Thyroid gland (tissue), 4 donors: ENCODE results near the gene IFNLR1. TPM values are rescaled to one million over a fixed set of nuclear protein-coding genes. Genes with fewer than 3 reads are reported as not detected.

Experiments
- DNase-seq, 2 donors: peaks; one replicate each; pipeline ENCODE4 v3.0.0-alpha.2; 2019
- H3K27ac ChIP-seq, 3 donors: fragments of 200-600 bp; sonication (generic); 1 replicate in 2 of 3; 2 replicates in 1 of 3; pipeline ENCODE4 v1.5.1; 2016 to 2019; ENCODE audit warnings: mild to moderate bottlenecking in 1 of 3, moderate library complexity in 1 of 3
- H3K27me3 ChIP-seq: fragments of 200-600 bp; sonication (generic); one replicate; pipeline ENCODE4 v1.5.1; 2019
- H3K36me3 ChIP-seq, 2 donors: fragments of 200-600 bp; sonication (generic); one replicate each; pipeline ENCODE4 v1.5.1; 2016 to 2019
- H3K4me1 ChIP-seq, 2 donors: fragments of 200-600 bp; sonication (generic); one replicate each; pipeline ENCODE4 v1.5.1; 2017 to 2019
- H3K4me3 ChIP-seq, 3 donors: fragments of 200-600 bp; sonication (generic); replicated peaks in 1 of 3; 1 replicate in 2 of 3; 2 replicates in 1 of 3; pipeline ENCODE4 v1.5.1; 2016; ENCODE audit warnings: mild to moderate bottlenecking in 1 of 3
- H3K9me3 ChIP-seq: fragments of 200-600 bp; sonication (generic); one replicate; pipeline ENCODE4 v1.5.1; 2017
- POLR2A ChIP-seq, 2 donors: fragments of 450-650 bp; IDR thresholded peaks; one replicate each; pipeline ENCODE4 v1.6.1; 2017; ENCODE audit warnings: antibody characterized with exemption in 2 of 2, mild to moderate bottlenecking in 2 of 2, moderate library complexity in 1 of 2
- WGBS, 2 donors: methylation state at CpG; one replicate each; pipeline ENCODE4 v1.1.5; 2017; 5-methylcytosine and 5-hydroxymethylcytosine counted together
- intact Hi-C: fragments of 100-400 bp; cut with DNase I; formaldehyde crosslinking; loops from one replicate; pipeline ENCODE4 v1.15.1; 2023
- total RNA-seq, 4 donors: library from RNA; depleted of rRNA; stranded (reverse); fragments of >200 nt; gene quantifications; one replicate each; pipeline ENCODE4 v1.2.3, GENCODE V29; 2016
- TF ChIP-seq, protein P1 (sequence below), 6 experiments: fragments of 200-600 bp in 3 of 6; fragments of 450-650 bp in 3 of 6; sonication (generic) in 3 of 6; IDR thresholded peaks; one replicate each; pipeline ENCODE4 v1.5.1; 2016 to 2019; ENCODE audit warnings: antibody characterized with exemption in 6 of 6, mild to moderate bottlenecking in 2 of 6, inconsistent platforms in 1 of 6, moderate library complexity in 1 of 6

IFNLR1 gene
- total RNA-seq, 4 donors from 2014 or later = 4.7 to 9.3 (median 6.1) TPM

DNA sequence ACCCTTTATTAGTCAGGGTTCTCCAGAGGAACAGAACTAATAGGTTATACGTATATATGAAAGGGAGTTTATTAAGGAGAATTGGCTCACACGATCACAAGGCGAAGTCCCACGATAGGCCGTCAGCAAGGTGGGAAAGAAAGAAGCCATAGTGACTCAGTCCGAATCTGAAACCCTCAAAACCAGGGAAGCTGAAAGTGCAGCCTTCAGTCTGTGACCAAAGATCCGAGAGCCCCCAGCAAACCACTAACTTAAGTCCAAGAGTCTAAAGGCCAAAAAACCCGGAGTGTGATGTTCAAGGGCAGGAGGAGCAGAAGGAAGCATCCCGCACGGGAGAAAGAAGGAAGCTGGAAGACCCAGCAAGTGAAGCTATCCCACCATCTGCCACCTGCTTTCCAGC, 9.9 kb downstream of the IFNLR1 start:
- peaks cover 15 to 25% of the 10 kb centered on the region in 2 donors for H3K4me1 ChIP-seq
- no peak for DNase-seq
- no peak overlapping the region for H3K4me3 ChIP-seq
- H3K9me3 ChIP-seq = no peaks in the 10 kb centered on the region
- H3K36me3 ChIP-seq = no peaks in the 10 kb centered on the region
- TF ChIP-seq, protein P1, sequence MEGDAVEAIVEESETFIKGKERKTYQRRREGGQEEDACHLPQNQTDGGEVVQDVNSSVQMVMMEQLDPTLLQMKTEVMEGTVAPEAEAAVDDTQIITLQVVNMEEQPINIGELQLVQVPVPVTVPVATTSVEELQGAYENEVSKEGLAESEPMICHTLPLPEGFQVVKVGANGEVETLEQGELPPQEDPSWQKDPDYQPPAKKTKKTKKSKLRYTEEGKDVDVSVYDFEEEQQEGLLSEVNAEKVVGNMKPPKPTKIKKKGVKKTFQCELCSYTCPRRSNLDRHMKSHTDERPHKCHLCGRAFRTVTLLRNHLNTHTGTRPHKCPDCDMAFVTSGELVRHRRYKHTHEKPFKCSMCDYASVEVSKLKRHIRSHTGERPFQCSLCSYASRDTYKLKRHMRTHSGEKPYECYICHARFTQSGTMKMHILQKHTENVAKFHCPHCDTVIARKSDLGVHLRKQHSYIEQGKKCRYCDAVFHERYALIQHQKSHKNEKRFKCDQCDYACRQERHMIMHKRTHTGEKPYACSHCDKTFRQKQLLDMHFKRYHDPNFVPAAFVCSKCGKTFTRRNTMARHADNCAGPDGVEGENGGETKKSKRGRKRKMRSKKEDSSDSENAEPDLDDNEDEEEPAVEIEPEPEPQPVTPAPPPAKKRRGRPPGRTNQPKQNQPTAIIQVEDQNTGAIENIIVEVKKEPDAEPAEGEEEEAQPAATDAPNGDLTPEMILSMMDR (IDR thresholded peaks at IDR 0.05) = no peak
- no peak for TF ChIP-seq POLR2A (IDR thresholded peaks at IDR 0.05)
- no peak overlapping the region for H3K27ac ChIP-seq
- H3K27me3 ChIP-seq = no peaks in the 10 kb centered on the region
- WGBS, 2 donors = 90 to 91% methylated on average over 10 of the region's 10 CpGs
- intact Hi-C loops = no loop called here

DNA sequence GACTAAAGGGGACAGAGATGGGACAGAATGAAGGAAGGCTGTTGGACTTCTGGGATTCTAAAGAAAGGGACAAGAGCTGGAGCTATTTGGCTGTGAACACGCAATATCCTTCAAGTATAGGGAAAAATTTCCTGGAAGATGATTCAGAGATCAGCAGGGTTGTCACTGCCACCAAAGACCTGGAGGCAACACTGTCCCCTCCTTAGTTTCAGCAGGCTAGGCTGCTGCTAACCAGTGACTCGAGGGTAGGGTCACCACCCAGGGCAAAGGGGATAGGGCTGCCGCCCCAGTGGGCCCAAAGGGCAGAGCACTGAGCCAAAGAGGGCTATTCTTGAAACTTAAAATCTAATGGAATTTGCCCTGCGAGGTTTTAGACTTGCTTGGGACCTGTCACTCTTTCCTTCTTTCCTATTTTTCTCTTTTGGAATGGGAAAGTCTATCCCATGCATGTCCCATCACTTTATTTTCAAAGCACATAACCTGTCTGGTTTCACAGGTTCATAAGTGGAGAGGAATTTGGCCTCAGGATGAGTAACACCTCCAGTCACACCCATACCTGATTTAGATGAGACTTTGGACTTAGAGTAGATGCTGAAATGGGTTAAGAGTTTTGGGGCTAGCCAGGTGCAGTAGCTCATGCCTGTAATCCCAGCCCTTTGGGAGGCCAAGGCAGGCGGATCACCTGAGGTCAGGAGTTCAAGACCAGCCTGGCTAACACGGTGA, 11.9 kb downstream of the IFNLR1 start:
- no peaks in the 10 kb centered on the region for H3K9me3 ChIP-seq
- DNase-seq = no peak
- no peaks in the 10 kb centered on the region for H3K27me3 ChIP-seq
- peaks cover 0 to 5% of the 10 kb centered on the region in 2 donors for H3K4me1 ChIP-seq
- intact Hi-C loops = no loop called here
- H3K27ac ChIP-seq = no peak overlapping the region
- no peaks in the 10 kb centered on the region for H3K36me3 ChIP-seq
- H3K4me3 ChIP-seq = no peak overlapping the region
- TF ChIP-seq, protein P1 (IDR thresholded peaks at IDR 0.05) = no peak
- no peak for TF ChIP-seq POLR2A (IDR thresholded peaks at IDR 0.05)
- 86 to 87% methylated on average over 6 of the region's 6 CpGs for WGBS, 2 donors

- intact Hi-C loops = no loop called here
- H3K9me3 ChIP-seq = no peaks in the 10 kb centered on the region
- no peak for DNase-seq
- H3K36me3 ChIP-seq = peaks cover 0 to 1% of the 10 kb centered on the region in 2 donors
- H3K27me3 ChIP-seq = no peaks in the 10 kb centered on the region
- H3K4me1 ChIP-seq = no peaks in the 10 kb centered on the region
- TF ChIP-seq, protein P1 (IDR thresholded peaks at IDR 0.05) = no peak
- no peak for TF ChIP-seq POLR2A (IDR thresholded peaks at IDR 0.05)
- 90 to 91% methylated on average over 5 of the region's 5 CpGs for WGBS, 2 donors
- H3K4me3 ChIP-seq = no peak overlapping the region
- H3K27ac ChIP-seq = no peak overlapping the region
Observed at GRCh38 chr1:24173638-24174575, 13.2 kb downstream of the IFNLR1 start.

DNA sequence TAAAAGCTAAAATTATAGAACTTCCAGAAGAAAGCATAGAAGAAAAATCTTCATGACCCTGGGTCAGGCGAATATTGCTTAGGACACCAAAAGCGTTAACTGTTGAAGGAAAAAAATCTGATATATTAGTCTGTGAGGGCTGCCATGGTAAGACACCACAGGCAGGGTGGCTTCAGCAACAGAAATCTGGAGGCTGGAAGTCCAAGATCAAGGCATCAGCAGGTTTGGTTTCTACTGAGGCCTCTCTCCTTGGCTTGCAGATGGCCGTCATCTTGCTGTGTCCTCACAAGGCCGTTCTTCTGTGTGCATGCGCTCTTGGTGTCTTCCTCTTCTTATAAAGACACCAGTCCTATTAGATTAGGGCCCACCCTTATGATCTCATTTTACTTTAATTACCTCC, 14.5 kb downstream of the IFNLR1 start:
- intact Hi-C loops = no loop called here
- no peaks in the 10 kb centered on the region for H3K9me3 ChIP-seq
- no peaks in the 10 kb centered on the region for H3K4me1 ChIP-seq
- TF ChIP-seq, protein P1 (IDR thresholded peaks at IDR 0.05) = no peak
- TF ChIP-seq POLR2A (IDR thresholded peaks at IDR 0.05) = no peak
- H3K4me3 ChIP-seq = no peak overlapping the region
- no peaks in the 10 kb centered on the region for H3K27me3 ChIP-seq
- peaks cover 0 to 3% of the 10 kb centered on the region in 2 donors for H3K36me3 ChIP-seq
- H3K27ac ChIP-seq = no peak overlapping the region
- no peak for DNase-seq
- 96 to 99% methylated on average over 5 of the region's 5 CpGs for WGBS, 2 donors
